HG02970 (cell line): ENCODE measurements around the gene ANKS1B.
"Not testable (repeated sequence)": the region's sequence is repeated elsewhere in the genome, so short reads cannot be mapped to it uniquely, and the experiment has no call there.

ENCODE experiments used
- ATAC-seq: cut with Tn5 transposase; IDR thresholded peaks from one replicate; pipeline ENCODE4 v1.9.1; 2021; ENCODE audit warnings: mild to moderate bottlenecking, moderate library complexity, moderate number of reproducible peaks; ENCODE audit not compliant: unreplicated experiment, low FRiP score

Gene ANKS1B

DNA sequence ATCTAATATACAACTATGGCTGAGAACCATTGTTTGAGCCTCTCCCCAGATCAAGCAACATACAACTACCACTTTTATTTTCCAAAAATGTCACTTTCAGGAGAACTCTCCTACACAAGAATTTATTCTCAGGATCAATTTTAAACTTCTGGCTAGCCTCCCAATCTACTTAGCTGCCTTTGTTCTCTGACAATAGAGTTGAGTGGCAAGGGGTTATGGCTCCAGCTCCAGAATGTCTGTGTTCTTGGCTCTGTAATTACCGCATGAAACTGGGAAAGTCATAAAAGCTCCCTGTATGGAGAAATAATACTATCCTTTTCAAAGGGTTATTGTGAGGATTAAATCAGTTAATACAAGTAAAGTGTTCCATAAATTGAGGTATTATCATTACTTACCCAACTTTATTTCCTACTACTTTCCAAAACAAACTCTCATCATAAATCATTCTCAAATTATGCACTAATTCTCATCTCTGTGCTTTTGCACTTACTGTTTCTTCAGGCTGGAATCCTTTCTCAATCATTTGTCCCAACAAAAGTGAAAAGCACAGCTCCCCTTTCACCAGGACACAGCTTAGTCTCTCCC is 215.2 kb downstream of the ANKS1B start:
- ATAC-seq, result no peak

DNA sequence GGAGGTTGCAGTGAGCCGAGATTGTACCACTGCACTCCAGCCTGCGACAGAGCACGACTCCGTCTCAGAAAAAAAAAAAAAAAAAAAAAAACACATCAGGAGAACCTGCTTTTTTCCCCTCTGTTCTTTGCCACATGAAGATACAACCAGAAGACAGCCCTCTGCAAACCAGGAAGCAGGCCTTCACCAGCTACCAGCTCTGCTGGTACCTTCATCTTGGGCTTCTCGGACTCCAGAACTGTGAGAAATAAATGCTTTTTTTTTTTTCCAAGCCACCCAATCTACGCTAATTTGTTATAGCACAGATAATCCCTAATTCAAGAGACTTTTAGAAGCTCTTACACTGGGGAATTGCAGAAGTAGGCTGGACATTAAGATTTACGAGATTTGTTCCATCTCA is 216.0 kb downstream of the ANKS1B start:
- ATAC-seq, result no peak

DNA sequence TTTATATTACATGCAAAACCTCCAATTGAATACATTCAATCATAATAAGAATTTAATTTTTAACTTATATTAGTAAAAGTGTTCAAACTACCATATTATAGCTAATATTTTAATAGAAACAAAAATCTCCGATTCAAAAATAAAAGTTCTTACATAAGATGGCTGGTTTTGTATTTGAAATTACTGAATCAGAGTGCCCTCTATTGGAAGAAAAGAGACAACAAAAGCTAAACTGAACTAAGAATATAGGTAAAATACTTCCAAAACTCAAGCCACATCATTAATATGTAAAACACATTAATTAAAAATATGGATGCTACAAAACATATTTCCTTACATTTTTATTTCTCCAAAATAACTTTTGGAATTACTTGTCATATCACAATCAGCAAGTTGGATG is 216.9 kb downstream of the ANKS1B start:
- ATAC-seq, result no peak

DNA sequence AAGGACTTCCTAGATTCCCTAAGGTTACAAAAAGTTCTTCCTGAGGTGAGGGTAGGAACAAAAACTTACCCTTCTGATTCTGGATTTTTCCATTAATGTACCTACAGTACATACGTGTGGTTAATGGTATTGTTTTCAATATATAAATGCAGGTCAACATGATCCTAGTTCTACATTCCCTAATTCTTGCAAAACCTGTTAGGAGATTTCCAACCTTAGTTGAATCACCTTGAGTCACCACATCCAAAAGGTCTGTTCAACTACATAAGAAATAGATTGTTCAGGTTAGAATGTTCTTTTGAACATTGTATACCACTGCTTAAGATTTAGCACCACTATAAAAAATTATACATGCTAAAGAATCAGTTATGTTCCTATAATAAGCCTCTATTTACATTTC is 218.3 kb downstream of the ANKS1B start:
- ATAC-seq, result no peak

DNA sequence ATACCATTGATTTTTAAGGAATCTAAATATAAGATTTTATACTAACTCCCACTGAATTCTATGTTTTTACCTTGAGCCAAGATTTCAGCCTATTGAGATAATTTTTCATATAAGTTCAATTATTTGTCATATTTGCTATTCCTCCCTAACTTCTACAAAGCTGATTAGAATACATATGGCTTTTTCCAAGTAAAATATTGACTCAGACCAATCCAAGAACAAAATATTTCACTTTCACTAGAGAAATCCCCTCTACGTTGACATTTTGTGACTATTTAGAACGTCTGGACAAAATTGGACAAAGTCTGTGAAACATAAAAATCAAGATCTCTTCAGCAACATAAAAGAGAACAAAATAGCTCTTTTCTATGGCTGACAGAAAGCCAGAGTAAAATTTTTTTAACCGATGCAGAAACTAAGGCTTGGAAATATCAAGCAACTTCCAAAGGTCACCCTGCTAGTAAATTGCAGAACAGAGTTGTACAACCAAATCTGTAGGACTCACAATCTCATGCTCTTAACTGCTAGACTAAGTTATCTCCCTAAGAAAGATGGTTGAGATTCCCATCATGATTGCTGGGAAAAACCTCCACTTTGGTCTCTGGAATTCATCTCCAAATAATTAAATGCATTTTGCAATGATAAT is 219.1 kb downstream of the ANKS1B start:
- ATAC-seq, result no peak

DNA sequence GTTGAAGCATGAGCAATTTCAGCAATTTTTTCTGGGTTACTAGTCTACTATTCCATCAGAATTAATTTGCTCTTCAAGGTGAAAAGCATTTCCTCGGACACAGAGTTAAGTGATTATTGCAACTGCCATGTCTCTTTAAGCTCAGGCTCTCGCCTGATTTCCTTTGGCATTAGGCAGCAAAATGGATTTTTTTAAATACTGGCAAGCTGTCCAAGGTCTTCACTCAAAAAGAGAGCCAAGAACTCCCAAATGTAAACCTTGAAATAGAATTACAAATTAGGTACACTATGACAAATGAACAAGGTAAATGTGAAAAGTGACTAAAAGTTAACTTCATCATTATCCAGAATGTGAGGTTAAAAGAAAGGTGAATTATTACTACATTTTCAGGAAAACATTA is 225.3 kb downstream of the ANKS1B start:
- no peak for ATAC-seq

DNA sequence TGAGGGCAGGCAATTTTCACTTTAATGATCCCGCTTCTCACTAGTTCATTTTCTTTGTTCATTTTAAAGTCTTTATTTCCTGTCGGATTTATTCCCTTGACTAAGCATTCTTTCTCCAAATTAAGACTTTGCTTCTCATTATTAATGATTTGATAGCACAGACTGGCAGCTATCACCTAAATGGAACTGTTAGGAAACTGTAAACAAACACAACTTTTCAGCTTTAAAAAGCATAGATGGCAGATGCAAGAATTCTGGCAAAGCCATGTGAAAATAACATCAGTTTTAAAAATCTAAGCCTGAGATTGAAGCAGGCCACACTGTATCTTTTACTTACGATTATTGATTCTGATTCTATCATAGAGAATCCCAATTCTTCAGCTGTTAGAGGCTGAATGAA is 225.7 kb downstream of the ANKS1B start:
- ATAC-seq, result no peak

DNA sequence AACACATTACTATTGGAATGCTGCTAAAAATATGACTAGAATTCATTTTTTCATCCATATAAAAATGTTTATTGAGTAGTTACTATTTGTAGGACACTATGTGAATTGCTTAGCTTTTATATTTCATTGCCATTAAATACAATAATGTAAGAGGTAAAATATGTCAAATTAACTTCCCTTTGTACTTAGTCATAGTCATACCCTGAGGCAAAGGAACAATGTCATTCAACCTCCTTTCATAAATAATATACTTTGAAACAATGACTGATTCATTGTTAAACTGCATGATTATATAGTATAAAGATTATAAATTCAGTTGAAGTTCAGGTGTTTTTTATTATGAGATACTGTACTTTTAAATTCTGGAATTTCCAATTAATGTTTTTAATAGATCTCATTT is 232.0 kb downstream of the ANKS1B start:
- ATAC-seq, result no peak

DNA sequence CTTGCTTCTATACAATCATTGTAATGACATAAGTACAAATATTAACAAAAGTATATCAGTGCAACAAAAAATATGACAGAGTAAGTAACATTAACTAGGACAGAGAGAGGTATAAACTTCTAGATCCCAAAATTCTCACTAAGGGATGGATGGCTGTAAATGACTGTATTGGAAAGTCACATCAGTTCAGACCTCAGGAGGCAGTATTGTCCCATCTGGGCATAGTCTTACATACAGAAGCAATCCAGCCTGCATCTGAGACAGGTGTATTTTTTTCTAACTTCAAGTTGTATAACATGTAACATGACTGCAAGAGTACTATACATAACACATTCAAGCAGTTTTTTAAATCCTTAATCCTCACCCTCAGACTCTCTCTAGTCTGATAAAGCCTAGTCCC is 238.2 kb downstream of the ANKS1B start:
- ATAC-seq, result no peak

DNA sequence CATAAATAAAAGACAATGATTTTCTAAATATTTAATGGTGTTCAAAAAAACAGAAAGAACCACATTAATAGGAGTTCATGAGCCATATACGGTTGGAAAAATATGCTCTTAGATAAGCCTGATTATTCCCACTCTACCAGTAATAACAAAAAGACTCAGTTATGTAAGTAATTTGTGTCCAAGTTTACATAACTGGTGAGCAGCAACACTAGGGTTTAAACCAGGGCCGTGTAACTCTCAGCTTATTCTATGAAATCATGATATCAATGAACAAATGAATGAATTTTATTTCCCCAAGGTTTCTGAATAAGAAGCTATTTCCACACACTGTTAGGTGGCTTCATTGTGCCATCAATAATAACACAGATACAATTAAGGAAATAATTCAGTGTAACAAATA is 238.8 kb downstream of the ANKS1B start:
- ATAC-seq, result no peak

DNA sequence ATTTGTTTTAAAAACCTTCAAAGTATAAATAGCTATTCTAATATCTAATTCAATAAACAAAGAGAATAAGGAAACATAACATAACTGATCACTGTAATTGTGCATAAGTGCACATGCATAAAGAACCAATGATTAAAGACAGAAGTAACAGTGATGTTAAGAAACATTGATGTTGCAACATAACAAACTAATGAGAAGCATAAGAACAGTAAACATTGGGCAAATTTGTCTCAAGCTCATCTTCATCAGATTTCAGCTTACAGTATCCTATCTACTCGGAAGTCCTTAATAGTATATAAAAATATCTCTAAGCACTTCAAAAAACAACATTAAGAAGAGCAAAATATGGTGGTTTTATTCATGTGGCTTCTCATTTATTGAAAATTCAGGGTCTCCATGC is 239.6 kb downstream of the ANKS1B start:
- no peak for ATAC-seq

DNA sequence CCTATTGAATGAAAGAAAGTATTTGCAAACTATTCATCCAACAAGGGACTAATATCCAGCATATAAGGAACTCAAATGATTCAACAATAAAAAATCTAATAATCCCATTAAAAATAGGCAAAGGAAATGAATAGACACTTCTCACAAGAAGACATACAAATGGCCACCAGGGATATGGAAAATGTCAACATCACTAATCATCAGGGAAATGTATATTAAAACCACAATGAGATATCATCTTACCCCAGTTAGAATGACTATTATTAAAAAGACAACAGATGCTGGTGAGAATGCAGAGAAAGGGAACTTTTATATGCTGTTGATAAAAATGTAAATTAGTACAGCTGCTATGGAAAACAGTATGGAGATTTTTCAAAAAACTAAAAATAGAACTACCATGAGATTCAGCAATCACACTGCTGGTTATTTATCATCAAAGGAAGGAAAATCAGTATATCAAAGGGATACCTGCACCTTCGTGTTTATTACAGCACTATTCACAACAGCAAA is 247.9 kb downstream of the ANKS1B start:
- ATAC-seq, result no peak

DNA sequence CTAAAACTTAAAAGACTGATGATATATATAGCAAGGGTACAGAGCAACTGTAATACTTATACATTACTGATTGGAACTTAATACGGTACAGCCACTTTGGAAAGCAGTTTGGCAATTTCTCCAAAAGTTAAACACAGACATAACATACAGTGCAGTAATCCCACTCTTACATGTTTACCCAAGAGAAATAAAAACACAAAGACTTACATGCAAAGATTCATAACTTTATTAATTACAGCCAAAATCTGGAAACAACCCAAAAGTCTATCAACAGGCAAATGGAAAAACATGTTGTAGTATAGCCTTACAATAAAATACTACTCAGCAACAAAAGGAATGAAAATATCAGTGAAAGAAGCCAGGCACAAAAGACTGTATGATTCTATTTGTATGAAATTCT is 252.6 kb downstream of the ANKS1B start:
- ATAC-seq, result no peak

DNA sequence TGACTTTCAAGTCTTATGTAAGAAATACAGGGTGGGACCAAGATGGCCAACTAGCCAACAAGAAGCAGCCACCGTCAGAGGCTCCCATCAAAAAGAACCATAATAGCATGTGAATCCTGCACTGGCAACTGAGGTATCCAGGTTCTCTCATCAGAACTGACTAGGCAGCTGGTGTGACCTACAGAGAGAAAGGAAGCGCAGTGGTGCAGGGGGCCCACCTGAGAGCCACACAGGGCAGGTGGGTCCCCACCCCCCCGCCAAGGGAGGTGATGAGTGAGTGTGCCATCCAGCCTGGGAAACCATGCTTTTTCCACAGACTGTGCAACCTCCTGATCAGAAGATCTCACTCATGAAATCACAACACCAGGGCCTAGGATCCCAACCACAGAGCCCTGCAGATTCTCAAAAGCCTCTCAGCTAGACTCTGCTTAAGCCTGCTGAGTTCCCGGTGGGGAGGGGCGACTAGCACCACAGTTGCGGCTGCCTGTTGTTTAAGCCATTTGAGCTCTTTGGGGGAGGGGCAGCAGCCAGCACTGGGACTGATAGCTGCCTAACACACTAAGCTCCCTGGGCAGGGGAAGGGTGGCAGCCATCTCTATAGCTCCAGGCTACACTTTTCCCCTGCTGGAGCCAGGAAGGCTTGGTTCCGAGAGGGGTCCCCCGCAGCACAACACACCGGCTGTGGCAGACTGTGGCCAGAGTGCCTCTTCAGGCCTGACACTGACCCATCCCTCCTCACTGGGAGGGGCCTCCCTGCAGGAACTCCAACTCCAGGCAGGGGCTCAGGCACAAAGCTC is 261.8 kb downstream of the ANKS1B start:
- ATAC-seq, result no peak

DNA sequence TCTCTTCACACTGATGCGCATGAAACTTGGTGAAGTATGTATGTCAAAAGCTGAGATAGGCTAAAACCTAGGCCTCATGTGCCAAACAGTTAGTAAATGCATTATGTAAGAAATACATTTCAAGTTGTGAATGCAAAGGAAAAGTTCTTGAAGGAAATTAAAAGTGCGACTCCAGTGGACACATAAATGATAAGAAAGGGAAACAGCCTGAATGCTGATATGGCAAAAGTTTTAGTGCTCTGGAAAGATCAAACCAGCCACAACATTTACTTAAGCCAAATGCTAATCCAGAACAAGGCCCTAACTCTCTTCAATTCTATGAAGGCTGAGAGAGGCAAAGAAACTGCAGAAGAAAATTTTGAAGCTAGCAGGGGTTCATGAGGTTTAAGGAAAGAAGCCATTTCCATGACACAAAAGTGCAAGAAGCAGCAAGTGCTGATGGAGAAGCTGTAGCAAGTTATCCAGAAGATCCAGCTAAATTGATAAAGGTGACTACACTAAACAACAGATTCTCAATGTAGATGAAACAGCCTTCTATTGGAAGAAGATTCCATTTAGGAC is 262.9 kb downstream of the ANKS1B start:
- ATAC-seq, result no peak

DNA sequence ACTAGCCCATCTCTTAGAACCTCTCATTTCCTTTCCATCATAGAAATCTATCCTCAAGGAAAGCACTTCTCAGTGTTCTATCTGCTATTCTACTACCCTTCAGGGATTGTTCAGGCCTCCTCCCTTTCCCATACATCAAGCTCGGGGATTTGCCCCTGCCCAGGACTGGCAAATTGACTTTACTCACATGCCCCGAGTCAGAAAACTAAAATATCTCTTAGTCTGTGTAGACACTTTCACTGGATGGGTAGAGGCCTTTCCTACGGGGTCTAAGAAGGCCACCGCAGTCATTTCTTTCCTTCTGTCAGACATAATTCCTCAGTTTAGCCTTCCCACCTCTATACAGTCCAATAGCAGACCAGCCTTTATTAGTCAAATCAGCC is 264.7 kb downstream of the ANKS1B start:
- ATAC-seq, result not testable (repeated sequence)

DNA sequence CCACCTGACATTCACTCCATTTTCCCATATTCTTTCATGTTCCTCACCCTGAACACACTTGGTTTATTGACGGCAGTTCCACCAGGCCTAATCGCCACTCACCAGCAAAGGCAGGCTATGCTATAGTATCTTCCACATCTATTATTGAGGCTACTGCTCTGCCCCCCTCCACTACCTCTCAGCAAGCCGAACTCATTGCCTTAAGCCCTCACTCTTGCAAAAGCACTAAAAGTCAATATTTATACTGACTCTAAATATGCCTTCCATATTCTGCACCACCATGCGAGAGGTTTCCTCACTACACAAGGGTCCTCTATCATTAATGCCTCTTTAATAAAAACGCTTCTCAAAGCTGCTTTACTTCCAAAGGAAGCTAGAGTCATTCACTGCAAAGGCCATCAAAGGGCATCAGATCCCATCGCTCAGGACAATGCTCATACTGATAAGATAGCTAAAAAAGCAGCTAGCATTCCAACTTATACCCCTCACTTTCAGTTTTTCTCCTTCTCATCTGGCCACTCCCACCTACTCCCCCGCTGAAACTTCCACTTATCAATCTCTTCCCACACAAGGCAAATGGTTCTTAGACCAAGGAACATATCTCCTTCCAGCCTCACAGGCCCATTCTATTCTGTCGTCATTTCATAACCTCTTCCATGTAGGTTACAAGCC is 265.2 kb downstream of the ANKS1B start:
- ATAC-seq, result not testable (repeated sequence)

DNA sequence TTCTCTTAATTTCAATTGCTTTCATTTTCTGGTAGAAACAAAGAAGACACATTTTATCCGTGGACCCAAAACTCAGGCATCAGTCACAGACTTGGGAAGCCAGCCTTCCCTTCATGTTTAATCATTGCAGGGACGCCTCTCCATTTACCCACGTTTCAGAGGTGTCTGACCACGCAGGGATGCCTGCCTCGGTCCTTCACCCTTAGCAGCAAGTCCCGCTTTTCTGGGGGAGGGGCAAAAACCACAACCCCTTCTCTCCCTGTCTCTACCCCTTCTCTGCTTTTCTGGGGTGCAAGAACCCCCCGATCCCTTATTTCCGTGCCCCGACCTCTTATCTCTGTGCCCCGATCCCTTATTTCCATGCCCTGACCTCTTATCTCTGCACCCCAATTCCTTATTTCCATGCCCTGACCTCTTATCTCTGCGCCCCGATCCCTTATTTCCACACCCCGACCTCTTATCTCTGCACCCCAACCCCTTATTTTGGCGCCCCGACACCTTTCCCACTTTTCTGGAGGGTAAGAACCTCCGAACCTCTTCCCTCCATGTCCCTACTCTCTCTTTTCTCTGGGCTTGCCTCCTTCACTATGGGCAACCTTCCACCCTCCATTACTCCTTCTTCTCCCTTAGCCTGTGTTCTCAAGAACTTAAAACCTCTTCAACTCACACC is 268.8 kb downstream of the ANKS1B start:
- not testable (repeated sequence) for ATAC-seq

DNA sequence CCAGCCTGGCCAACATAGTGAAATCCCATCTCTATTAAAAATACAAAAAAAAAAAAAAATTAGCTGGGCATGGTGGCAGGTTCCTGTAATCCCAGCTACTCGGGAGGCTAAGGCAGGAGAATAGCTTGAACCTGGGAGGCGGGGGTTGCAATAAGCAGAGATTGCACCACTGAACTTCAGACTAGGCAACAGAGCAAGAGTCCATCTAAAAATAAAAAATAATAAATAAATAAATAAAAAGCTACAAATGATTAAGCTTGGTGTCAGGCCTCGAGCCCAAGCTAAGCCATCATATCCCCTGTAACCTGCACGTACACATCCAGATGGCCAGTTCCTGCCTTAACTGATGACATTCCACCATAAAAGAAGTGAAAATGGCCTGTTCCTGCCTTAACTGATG is 269.8 kb downstream of the ANKS1B start:
- ATAC-seq, result not testable (repeated sequence)

DNA sequence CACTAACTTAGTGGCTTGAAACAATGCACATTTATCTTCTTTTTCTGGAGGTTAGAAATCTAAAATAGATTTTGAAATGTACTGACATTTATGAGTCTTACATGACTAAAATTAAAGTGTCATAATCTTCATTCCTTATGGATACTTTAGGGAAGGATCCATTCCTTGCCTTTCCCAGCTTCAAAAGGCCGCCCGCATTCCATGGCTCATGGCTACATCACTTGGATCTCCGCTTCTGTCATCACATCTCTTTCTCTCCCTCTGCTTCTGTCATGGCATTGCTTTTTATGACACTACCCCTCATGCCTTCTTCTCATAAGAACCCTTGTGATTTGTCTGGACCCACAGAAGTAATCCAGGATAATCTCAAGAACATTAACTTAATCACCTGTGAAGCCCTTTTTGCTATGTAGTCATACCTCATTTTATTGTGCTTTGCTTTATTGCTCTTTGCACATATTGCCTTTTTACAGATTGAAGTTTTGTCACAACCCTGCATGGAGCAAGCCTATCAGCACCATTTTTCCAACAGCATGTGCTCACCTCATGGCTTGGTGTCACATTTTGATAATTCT is 270.7 kb downstream of the ANKS1B start:
- no peak for ATAC-seq
